Panc1 (cell line): ENCODE measurements around the gene LRRC74A. TPM values are rescaled to one million over a fixed set of nuclear protein-coding genes. Genes with fewer than 3 reads are reported as not detected.

Experiments used
- ATAC-seq: fragments of 200-7000 bp; cut with Tn5 transposase; 2 replicates; pipeline ENCODE4 v1.9.1; 2020; ENCODE audit warnings: mild to moderate bottlenecking, moderate library complexity
- BruUV-seq: library from RNA; stranded (reverse); fragments of 400-500 nt; replicated peaks from 2 replicates; lab custom pipeline; 2021; lab: Mats Ljungman, UMichigan
- CTCF ChIA-PET: fragments of 300-600 bp; sonication (Branson Sonifier 250); formaldehyde crosslinking; loops from one replicate; lab custom pipeline; 2022; ENCODE audit warnings: antibody characterized with exemption; lab: Charles Lee
- POLR2A ChIA-PET: fragments of 300-600 bp; sonication (Branson Sonifier 250); formaldehyde crosslinking; loops from one replicate; lab custom pipeline; 2022; ENCODE audit warnings: antibody characterized with exemption; lab: Charles Lee
- DNase-seq: peaks from one replicate; pipeline ENCODE4 v3.0.0-alpha.2; 2010; ENCODE audit warnings: low read depth, low spot score
- H3K27ac ChIP-seq: 2 replicates; pipeline ENCODE4 v1.5.1; 2011; ENCODE audit warnings: mild to moderate bottlenecking, low read length, inconsistent platforms
- H3K27me3 ChIP-seq: fragments of 200-500 bp; sonication (Bioruptor generic); 2 replicates; pipeline ENCODE4 v1.6.0; 2014; ENCODE audit warnings: low read length, inconsistent platforms; ENCODE audit not compliant: control insufficient read depth, insufficient read depth
- H3K36me3 ChIP-seq: fragments of 200-500 bp; sonication (Bioruptor generic); 2 replicates; pipeline ENCODE4 v1.5.1; 2014; ENCODE audit warnings: inconsistent platforms, mild to moderate bottlenecking, low read length, moderate library complexity; ENCODE audit not compliant: control insufficient read depth, insufficient read depth
- H3K4me1 ChIP-seq: 2 replicates; pipeline ENCODE4 v1.5.1; 2011; ENCODE audit warnings: inconsistent platforms, mild to moderate bottlenecking, low read length, moderate library complexity; ENCODE audit not compliant: control insufficient read depth, insufficient read depth
- H3K4me3 ChIP-seq, 2 experiments: 2 replicates each; pipeline ENCODE4 v1.5.1; 2011 to 2012; ENCODE audit warnings: low read depth in 2 of 2, low read length in 2 of 2, mild to moderate bottlenecking in 2 of 2, inconsistent platforms in 1 of 2, moderate library complexity in 1 of 2
- H3K9me3 ChIP-seq: fragments of 200-500 bp; sonication (Bioruptor generic); 2 replicates; pipeline ENCODE4 v1.5.1; 2014; ENCODE audit warnings: low read depth, mild to moderate bottlenecking, inconsistent platforms, low read length, moderate library complexity; ENCODE audit not compliant: control insufficient read depth, insufficient read depth
- CTCF ChIP-seq: fragments of 450-650 bp; IDR thresholded peaks from 2 replicates; pipeline ENCODE4 v1.5.1; 2017; ENCODE audit warnings: mild to moderate bottlenecking
- POLR2AphosphoS5 ChIP-seq: IDR thresholded peaks from 2 replicates; pipeline ENCODE4 v1.6.1; 2012; ENCODE audit warnings: mild to moderate bottlenecking, low read depth, low read length, moderate library complexity
- REST ChIP-seq, 2 experiments: IDR thresholded peaks; 2 replicates each; pipeline ENCODE4 v1.6.1; 2011 to 2012; ENCODE audit warnings: low read depth in 2 of 2, control low read depth in 1 of 2, low read length in 1 of 2, mild to moderate bottlenecking in 1 of 2, moderate library complexity in 1 of 2; ENCODE audit not compliant: insufficient read depth in 1 of 2
- SIN3A ChIP-seq: IDR thresholded peaks from 2 replicates; pipeline ENCODE4 v1.6.1; 2012; ENCODE audit warnings: low read depth, mild to moderate bottlenecking, low read length, moderate library complexity, borderline replicate concordance; ENCODE audit not compliant: insufficient read depth
- TCF7L2 ChIP-seq: IDR thresholded peaks from 2 replicates; pipeline ENCODE4 v1.6.1; 2011; ENCODE audit warnings: mild to moderate bottlenecking, low read depth, low read length, inconsistent platforms
- in situ Hi-C: cut with HindIII; loops from 2 replicates; pipeline ENCODE4 v1.10.0; 2016; ENCODE audit warnings: low sequenced_read_pairs, low pct_unique_long_range_greater_than_20kb
- intact Hi-C: fragments of 100-400 bp; cut with micrococcal nuclease; formaldehyde crosslinking; loops from one replicate; pipeline ENCODE4 v1.10.0; 2022; ENCODE audit not compliant: unreplicated experiment
- total RNA-seq: library from RNA; stranded (reverse); gene quantifications from one replicate; pipeline ENCODE4 v1.2.1, GENCODE V29; 2021; ENCODE audit not compliant: unreplicated experiment

Gene LRRC74A
- total RNA-seq, 1 experiment from 2014 or later: not detected

DNA sequence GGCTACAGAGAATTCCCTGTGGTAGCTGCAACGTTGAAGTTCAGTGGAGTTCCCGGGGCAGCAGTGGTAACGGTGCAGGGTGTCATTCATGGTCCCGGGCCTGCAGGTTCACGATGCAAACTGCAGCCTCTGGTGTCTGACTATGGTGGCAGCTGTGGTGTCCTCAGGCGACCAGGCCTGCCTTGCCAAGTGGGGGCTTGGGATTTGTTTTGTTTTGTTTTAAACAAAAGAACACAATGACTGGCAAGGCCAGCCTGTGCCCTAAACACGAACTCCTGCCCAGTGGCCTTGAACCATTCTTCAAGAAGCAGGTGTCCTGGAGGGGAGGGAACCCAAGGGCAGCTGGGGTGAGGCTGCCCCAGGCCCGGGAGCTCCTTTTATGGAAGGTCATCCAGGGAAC, 48.5 kb downstream of the LRRC74A start:
- H3K9me3 ChIP-seq: no peaks in the 10 kb centered on the region
- no TSS peak for BruUV-seq
- no peaks in the 10 kb centered on the region for H3K4me1 ChIP-seq
- H3K36me3 ChIP-seq: no peaks in the 10 kb centered on the region
- no peak for DNase-seq
- no peak for TF ChIP-seq CTCF
- no peak for TF ChIP-seq TCF7L2
- TF ChIP-seq REST (IDR thresholded peaks at IDR 0.05; ENCODE audit: insufficient read depth in 1 of 2, low read depth in 2 of 2, low read length in 1 of 2): no peak
- TF ChIP-seq POLR2AphosphoS5: no peak
- TF ChIP-seq SIN3A: no peak
- no peak overlapping the region for H3K4me3 ChIP-seq
- ATAC-seq: no peak
- in situ Hi-C loops: no loop called here
- ChIA-PET POLR2A (interaction anchor here (0.6 kb wide), 1 partner anchor 224 kb away, joined by 11 read pairs; the partner anchor contains the start of gene CIPC), CTCF (interaction anchor here (0.5 kb wide), 1 partner anchor 672 kb away, joined by 3 read pairs; no protein-coding TSS in a partner anchor)
- intact Hi-C loops: loop anchor here (5.0 kb wide), 1 partner anchor 38 kb away; no protein-coding TSS in a partner anchor
- H3K27me3 ChIP-seq: no peaks in the 10 kb centered on the region
- H3K27ac ChIP-seq: no peak overlapping the region

DNA sequence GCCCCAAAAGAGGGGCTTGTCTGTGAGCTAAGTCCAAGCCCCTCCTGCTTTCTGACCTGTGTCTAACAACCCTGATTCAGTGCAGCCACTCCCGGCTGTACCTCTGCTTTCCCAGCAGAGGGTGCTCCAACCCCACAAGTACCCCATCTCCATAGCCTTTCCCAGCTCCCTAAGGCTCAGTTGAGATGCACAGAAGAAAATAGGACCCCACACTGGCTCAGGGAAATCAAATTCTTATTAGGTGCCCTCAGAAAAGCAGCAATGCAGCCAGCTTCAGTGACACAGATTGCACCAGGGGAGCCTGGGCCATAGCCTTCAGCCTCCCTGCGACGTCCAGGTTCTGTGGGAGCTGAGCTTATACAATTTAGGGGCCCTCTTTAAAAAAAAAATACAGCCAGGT, 49.9 kb downstream of the LRRC74A start:
- ATAC-seq (peak; percentile 92), DNase-seq (peak; percentile 55)
- TF ChIP-seq POLR2AphosphoS5 (no peak), CTCF (peak; percentile 87)
- no TSS peak for BruUV-seq
- Histone ChIP-seq H3K27ac (no peak overlapping the region), H3K4me3 (no peak overlapping the region), H3K9me3 (no peaks in the 10 kb centered on the region), H3K36me3 (no peaks in the 10 kb centered on the region), H3K27me3 (no peaks in the 10 kb centered on the region), H3K4me1 (no peaks in the 10 kb centered on the region)
- POLR2A ChIA-PET: interaction anchor here (0.6 to 0.9 kb wide), 2 partner anchors 29 to 31 kb away, joined by 4 to 18 read pairs; no protein-coding TSS in a partner anchor
- CTCF ChIA-PET: interaction anchor here (0.6 to 2.4 kb wide), 12 partner anchors 24 to 275 kb away, joined by 3 to 24 read pairs (median 4); no protein-coding TSS in a partner anchor
- intact Hi-C loops (loop anchor here (1.0 to 5.0 kb wide), 3 partner anchors 36 to 219 kb away; no protein-coding TSS in a partner anchor), in situ Hi-C loops (no loop called here)
